ENCODE data around the gene EDRF1. TPM values are rescaled to one million over a fixed set of nuclear protein-coding genes. Genes with fewer than 3 reads are reported as not detected.

EDRF1 gene
- total RNA-seq, 1 experiment from 2014 or later, result 32.9 TPM

- no peak for TF ChIP-seq ZNF396 (CRISPR knock-in tag; IDR thresholded peaks at IDR 0.05; ENCODE audit: borderline replicate concordance)
- TF ChIP-seq ZNF512 (CRISPR knock-in tag; IDR thresholded peaks at IDR 0.05; ENCODE audit: borderline replicate concordance), result no peak
- no peak for TF ChIP-seq ERG (CRISPR knock-in tag; IDR thresholded peaks at IDR 0.05)
- no peak for TF ChIP-seq ZNF138 (CRISPR knock-in tag; conservative IDR thresholded peaks at IDR 0.05)
- TF ChIP-seq SOX15 (CRISPR knock-in tag; IDR thresholded peaks at IDR 0.05), result no peak
- no peak for TF ChIP-seq JAZF1 (CRISPR knock-in tag; IDR thresholded peaks at IDR 0.05)
- TF ChIP-seq SMAD4 (CRISPR knock-in tag; IDR thresholded peaks at IDR 0.05), result no peak
- no peak for TF ChIP-seq ESRRA (CRISPR knock-in tag; IDR thresholded peaks at IDR 0.05; ENCODE audit: borderline replicate concordance)
- TF ChIP-seq STAT6 (CRISPR knock-in tag; conservative IDR thresholded peaks at IDR 0.05; ENCODE audit: low read depth), result no peak
- Mint-ChIP-seq H3K27me3 (ENCODE audit: low read depth) (no peaks in the 10 kb centered on the region), H3K9me3 (no peaks in the 10 kb centered on the region), H3K4me3 (no peak overlapping the region), H3K27ac (no peak overlapping the region), H3K4me1 (no peaks in the 10 kb centered on the region), H3K36me3 (peaks cover 76% of the 10 kb centered on the region)
- ATAC-seq (no peak), DNase-seq (ENCODE audit: low spot score) (no peak)
- ChIA-PET CTCF (no interaction called here), POLR2A (no interaction called here)
Measured at GRCh38 chr10:125744909-125745308, 25.4 kb downstream of the EDRF1 start.

GRCh38 chr10:125747417-125747816, 27.9 kb downstream of the EDRF1 start:
- Mint-ChIP-seq H3K9me3 (no peaks in the 10 kb centered on the region), H3K27ac (no peak overlapping the region), H3K27me3 (ENCODE audit: low read depth) (no peaks in the 10 kb centered on the region), H3K4me1 (no peaks in the 10 kb centered on the region), H3K36me3 (peaks cover 75% of the 10 kb centered on the region), H3K4me3 (no peak overlapping the region)
- POLR2A ChIA-PET, result no interaction called here
- CTCF ChIA-PET, result interaction anchor here (0.6 kb wide), 1 partner anchor 108 kb away, joined by 4 read pairs; no protein-coding TSS in a partner anchor
- DNase-seq (ENCODE audit: low spot score) (no peak), ATAC-seq (no peak)
- TF ChIP-seq ELF4 (CRISPR knock-in tag; IDR thresholded peaks at IDR 0.05; ENCODE audit: low read depth), result no peak
- no peak for TF ChIP-seq SMAD4 (CRISPR knock-in tag; IDR thresholded peaks at IDR 0.05)
- TF ChIP-seq ETV6 (CRISPR knock-in tag; IDR thresholded peaks at IDR 0.05), result no peak
- no peak for TF ChIP-seq ZNF219 (CRISPR knock-in tag; IDR thresholded peaks at IDR 0.05; ENCODE audit: borderline replicate concordance)
- TF ChIP-seq E2F1 (CRISPR knock-in tag; IDR thresholded peaks at IDR 0.05), result no peak
- no peak for TF ChIP-seq ATF1 (CRISPR knock-in tag; IDR thresholded peaks at IDR 0.05)
- no peak for TF ChIP-seq MLX (CRISPR knock-in tag; IDR thresholded peaks at IDR 0.05)
- no peak for TF ChIP-seq ZMAT4 (CRISPR knock-in tag; IDR thresholded peaks at IDR 0.05)
- no peak for TF ChIP-seq ZBTB21 (CRISPR knock-in tag; IDR thresholded peaks at IDR 0.05; ENCODE audit: borderline replicate concordance)
- TF ChIP-seq USF2 (CRISPR knock-in tag; IDR thresholded peaks at IDR 0.05), result no peak
- TF ChIP-seq CREB1 (CRISPR knock-in tag; IDR thresholded peaks at IDR 0.05), result no peak
- TF ChIP-seq CDX4 (CRISPR knock-in tag; IDR thresholded peaks at IDR 0.05; ENCODE audit: borderline replicate concordance), result no peak
- TF ChIP-seq ZNF281 (CRISPR knock-in tag; IDR thresholded peaks at IDR 0.05), result no peak
- no peak for TF ChIP-seq NR2C2 (CRISPR knock-in tag; IDR thresholded peaks at IDR 0.05)
- no peak for TF ChIP-seq USF1 (CRISPR knock-in tag; IDR thresholded peaks at IDR 0.05)
